ENCODE results near the gene STARD3.
A peak's percentile ranks its signal among the peaks of the same experiment; 100 is the strongest.

Gene STARD3

GRCh38 chr17:39639566-39640458 is 2.9 kb downstream of the STARD3 start:
- DNase-seq, result no peak

- no peak for DNase-seq
Measured at GRCh38 chr17:39640591-39641031, 3.7 kb downstream of the STARD3 start.

GRCh38 chr17:39641097-39641496 is 4.2 kb downstream of the STARD3 start:
- no peak for DNase-seq

DNA sequence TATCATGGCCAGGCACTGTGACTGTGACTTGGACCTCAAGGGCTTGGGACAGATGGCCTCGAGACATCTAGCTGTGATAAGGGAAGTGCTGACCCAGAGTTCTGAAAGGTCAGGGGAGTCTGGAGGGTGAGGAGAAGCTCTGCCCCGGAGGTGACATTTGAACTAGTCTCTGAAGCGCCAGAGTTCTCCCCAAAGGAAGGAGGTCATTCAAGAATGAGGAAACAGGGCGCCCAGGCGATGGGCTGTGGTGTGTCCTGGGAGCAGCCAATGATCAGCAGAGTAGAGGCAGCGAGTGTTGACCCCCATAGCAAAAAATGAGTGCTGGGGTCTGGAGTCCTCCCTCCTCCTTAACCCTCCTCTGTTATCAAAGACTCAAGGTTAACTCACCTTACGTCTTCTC is 4.9 kb downstream of the STARD3 start:
- DNase-seq, result no peak

GRCh38 chr17:39642291-39643074 is 5.5 kb downstream of the STARD3 start:
- no peak for DNase-seq

DNA sequence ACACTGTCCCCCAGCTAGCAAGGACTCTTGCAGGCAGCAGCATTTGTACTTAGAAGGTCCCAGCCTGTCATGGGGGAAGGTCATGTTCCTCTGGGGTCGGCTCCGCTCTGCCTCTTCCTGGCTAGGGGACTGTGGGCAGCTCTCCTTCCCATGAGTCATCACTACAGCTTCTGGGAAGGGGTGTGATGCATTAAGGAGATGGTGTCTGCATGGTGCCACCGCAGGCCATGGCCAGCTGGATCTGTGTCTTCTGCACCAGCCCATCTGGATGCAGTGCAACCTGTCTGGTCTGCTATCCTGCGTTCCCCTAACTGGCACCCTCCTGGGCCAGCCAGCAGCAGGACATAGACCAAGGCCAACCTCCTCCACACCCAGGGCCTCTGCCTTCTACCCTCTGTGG is 6.3 kb downstream of the STARD3 start:
- DNase-seq, result no peak

DNA sequence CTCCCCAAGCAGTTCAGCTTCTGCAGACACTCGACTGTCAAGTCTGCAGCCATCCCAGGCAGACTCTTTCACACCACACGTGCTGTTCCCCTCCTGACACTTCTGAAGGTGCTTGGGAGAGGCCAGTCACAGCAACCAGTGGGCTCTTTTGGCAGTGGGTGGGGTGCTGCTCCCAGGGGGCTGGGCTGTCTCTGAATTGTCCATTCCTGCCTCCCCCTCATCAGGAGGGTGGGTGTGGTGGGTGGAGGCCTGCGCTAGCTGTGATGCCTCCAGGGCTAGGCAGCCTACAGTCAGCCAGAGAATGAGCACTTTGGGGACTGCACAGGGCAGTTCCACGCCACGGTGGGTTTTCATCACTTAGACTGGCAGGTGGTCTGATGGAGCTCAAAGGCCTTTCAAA is 10.3 kb downstream of the STARD3 start:
- DNase-seq, result no peak

- no peak for DNase-seq
Measured at GRCh38 chr17:39648616-39649366, 11.8 kb downstream of the STARD3 start.

- DNase-seq, result no peak
Measured at GRCh38 chr17:39650121-39650579, 13.2 kb downstream of the STARD3 start.

DNA sequence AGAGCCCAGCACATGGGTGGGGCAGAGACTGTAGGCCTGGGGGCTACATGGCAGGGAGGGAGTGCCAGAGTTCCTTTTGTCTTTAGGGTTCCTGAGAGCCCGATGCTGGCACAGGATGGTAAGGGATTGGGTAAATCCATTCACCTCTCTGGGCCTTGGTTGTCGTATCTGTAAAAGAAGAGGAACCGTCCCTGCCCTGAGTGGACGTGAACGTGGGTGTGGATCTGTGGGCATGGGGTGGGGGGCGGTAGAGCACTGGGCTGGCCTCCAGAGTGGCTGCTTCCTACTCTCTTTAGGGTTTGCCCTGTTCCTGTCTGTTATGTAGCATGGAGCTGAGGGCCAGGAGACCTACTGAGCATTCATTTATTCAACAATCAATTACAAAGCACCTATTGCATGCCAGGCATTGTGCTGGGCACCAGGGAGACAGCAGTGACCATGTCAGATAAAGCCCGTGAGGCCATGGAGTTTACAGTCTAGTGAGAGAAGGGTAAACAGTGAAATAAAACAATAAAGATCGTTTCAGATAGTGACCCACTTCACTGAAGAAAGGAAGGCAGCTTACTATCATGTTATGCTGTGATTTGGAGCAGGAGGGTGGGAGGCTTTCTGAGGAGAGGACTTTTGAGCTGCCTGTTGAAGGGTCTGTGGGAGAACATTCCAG is 15.1 kb downstream of the STARD3 start:
- DNase-seq, result no peak

GRCh38 chr17:39652587-39653315 is 15.8 kb downstream of the STARD3 start:
- no peak for DNase-seq

DNA sequence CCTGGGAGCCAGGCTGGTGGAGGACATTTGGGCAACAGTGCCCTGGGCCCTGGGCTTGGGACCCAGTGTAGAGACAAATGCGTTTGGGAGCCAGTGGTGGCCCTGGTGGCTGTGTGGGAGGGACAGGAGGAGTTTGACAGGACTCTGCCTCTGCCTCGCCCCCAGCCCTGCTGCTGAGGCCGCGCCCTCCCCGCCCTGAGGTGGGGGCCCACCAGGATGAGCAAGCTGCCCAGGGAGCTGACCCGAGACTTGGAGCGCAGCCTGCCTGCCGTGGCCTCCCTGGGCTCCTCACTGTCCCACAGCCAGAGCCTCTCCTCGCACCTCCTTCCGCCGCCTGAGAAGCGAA is 16.3 kb downstream of the STARD3 start:
- no peak for DNase-seq

DNA sequence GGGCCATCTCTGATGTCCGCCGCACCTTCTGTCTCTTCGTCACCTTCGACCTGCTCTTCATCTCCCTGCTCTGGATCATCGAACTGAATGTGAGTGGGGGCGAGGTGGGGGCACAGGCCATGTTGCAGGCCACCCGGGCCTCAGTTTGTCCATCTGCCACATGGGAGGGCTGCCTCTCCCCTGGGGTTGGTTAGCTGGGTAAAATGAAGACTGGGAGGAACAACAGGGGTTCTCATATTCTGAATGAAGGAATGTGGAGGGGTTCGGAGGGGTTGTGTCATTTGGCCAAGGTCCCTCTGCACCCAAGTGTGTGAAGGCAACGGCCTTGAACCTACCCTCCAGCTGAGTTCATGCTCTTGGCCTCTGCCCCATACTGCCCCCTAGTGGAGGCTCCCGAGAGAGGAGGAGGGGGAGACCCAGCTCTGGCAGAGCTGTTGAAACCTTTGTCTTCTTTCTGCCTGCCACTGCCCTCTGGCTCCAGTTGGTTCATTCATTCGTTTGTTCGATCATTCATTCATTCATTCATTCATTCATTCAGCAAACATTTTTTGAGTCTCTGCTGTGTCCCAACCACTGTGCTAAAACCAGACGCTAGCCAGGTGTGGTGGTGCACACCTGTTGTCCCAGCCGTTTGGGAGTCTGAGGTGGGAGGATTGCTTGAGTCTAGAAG is 16.9 kb downstream of the STARD3 start:
- peak; percentile 88 for DNase-seq

DNA sequence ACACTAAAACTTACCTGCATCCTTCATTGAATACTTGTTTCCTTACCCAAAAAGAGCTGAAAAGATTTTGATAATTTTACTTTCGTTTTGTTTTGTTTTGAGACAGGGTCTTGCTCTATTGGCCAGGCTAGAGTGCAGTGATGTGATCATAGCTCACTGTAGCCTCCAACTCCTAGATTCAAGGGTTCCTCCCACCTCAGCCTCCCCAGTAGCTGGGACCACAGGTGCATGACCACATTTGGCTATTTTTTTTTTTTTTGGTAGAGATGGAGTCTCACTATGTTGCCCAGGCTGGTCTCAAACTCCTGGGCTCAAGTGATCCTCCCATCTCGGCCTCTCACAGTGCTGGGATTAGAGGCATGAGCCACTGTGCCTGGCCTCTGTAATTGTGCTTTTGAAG is 18.2 kb downstream of the STARD3 start:
- no peak for DNase-seq

GRCh38 chr17:39658346-39658745 is 21.4 kb downstream of the STARD3 start:
- DNase-seq, result no peak

- DNase-seq, result no peak
Measured at GRCh38 chr17:39658760-39659159, 21.8 kb downstream of the STARD3 start.

- DNase-seq, result no peak
Measured at GRCh38 chr17:39659279-39660010, 22.5 kb downstream of the STARD3 start.

DNA sequence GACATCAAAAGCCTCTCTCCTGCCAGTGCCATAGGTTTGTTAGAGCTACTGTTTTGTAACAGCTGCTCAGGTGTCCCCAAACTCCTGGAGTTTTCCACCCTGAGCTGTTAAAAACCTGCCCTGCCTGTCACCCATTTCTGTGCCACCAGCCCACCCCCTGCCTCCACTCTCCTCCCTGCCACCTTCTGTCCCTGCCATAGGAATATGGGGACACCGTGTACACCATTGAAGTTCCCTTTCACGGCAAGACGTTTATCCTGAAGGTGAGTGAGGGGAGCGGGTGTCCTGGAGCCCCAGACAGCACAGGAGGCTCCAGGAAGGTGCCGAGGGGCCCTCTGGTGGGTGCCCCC is 23.0 kb downstream of the STARD3 start:
- no peak for DNase-seq

DNA sequence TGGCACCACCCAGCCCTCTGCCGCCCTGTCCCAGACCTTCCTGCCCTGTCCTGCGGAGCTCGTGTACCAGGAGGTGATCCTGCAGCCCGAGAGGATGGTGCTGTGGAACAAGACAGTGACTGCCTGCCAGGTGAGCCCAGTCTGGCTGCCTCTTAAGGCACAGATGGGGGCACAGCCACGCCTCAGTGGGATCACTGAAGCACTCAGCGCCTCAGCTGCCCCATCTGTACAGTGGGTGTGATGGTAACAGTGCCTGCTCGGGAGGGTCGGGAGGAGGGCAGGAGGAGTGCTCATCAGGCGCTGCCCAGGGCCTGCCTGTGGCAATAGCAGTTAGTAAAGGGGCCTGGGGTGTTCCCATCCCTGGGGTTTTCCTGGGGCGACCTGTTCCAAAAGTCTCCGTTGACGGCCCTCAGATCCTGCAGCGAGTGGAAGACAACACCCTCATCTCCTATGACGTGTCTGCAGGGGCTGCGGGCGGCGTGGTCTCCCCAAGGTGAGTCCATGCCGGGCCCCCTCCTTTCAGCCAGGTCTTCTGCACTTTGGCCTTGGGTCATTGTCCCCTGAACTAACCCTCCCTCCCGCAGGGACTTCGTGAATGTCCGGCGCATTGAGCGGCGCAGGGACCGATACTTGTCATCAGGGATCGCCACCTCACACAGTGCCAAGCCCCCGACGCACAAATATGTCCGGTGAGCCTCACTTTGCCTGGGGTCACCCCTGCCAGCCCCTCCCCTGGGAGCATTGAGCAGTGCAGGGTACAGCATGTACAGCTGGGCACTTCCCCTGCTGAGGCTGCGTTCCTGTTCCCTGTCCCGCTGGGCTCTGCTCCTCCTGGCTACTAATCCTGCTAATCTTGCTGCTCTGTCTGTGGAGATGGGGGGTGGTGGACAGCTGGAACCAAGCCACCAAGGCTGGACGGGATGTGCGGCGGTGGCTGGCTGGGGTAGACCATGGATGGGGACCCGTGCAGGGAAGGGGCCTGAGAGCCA is 23.7 kb downstream of the STARD3 start:
- DNase-seq, result no peak
